HG02973 (cell line): ENCODE results near the gene DISP3.

Experiments used
- ATAC-seq: cut with Tn5 transposase; IDR thresholded peaks from one replicate; pipeline ENCODE4 v1.9.1; 2021; ENCODE audit warnings: moderate library complexity; ENCODE audit not compliant: unreplicated experiment

Gene DISP3

GRCh38 chr1:11525516-11525915, 46.6 kb downstream of the DISP3 start:
- ATAC-seq = no peak

- ATAC-seq = no peak
These were observed 47.3 kb downstream of the DISP3 start for GRCh38 chr1:11526071-11526895.

GRCh38 chr1:11527541-11528452, 48.8 kb downstream of the DISP3 start:
- ATAC-seq = no peak

- ATAC-seq = no peak
These were observed 49.8 kb downstream of the DISP3 start for GRCh38 chr1:11528611-11529261.

- ATAC-seq = no peak
These were observed 50.4 kb downstream of the DISP3 start for GRCh38 chr1:11529330-11529729.

- no peak for ATAC-seq
These were observed 51.1 kb downstream of the DISP3 start for GRCh38 chr1:11529763-11530730.

- no peak for ATAC-seq
These were observed 51.9 kb downstream of the DISP3 start for GRCh38 chr1:11530731-11531311.

GRCh38 chr1:11531314-11531870, 52.4 kb downstream of the DISP3 start:
- no peak for ATAC-seq

- no peak for ATAC-seq
These were observed 53.0 kb downstream of the DISP3 start for GRCh38 chr1:11531943-11532342.

GRCh38 chr1:11533790-11534787, 55.1 kb downstream of the DISP3 start:
- no peak for ATAC-seq

- no peak for ATAC-seq
These were observed 55.9 kb downstream of the DISP3 start for GRCh38 chr1:11534846-11535245.

- ATAC-seq = no peak
These were observed 56.4 kb downstream of the DISP3 start for GRCh38 chr1:11535316-11535715.

GRCh38 chr1:11535761-11536572, 57.0 kb downstream of the DISP3 start:
- no peak for ATAC-seq

GRCh38 chr1:11536573-11537379, 57.8 kb downstream of the DISP3 start:
- ATAC-seq = no peak

GRCh38 chr1:11537380-11537764, 58.4 kb downstream of the DISP3 start:
- ATAC-seq = no peak

- no peak for ATAC-seq
These were observed 59.1 kb downstream of the DISP3 start for GRCh38 chr1:11537854-11538591.
